Measurements from ENCODE around the gene OR51I1. TPM values are rescaled to one million over a fixed set of nuclear protein-coding genes. Genes with fewer than 3 reads are reported as not detected.

OR51I1 gene
- total RNA-seq, 4 donors from 2014 or later, result 0.38 TPM; not detected in 3

DNA sequence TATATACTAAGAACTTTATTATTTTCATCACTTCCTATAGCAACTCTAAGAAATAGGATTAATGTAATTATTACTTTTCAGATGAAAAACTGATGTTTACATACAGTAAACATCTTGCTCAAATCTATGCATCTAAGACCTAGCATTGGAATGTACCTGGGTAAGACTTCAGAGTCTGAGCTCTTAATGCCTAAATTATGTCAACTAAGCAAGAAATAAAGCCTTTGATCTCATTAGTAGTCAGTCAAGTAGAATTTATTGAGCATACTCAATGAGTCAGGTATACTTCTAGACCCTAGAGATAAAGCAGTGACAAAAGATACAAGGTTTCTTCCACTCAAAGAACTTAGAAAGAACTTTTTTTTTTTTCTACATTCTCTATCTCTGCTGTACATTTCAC is 36.1 kb downstream of the OR51I1 start:
- Histone ChIP-seq H3K27ac (no peak overlapping the region), H3K27me3 (no peaks in the 10 kb centered on the region), H3K36me3 (no peaks in the 10 kb centered on the region), H3K4me3 (no peak overlapping the region), H3K9me3 (no peaks in the 10 kb centered on the region), H3K4me1 (no peaks in the 10 kb centered on the region)
- intact Hi-C loops (cut with DNase I), result no loop called here
- no peak for TF ChIP-seq POLR2A (IDR thresholded peaks at IDR 0.05)
- no peak for TF ChIP-seq CTCF (IDR thresholded peaks at IDR 0.05)
- no peak for DNase-seq

DNA sequence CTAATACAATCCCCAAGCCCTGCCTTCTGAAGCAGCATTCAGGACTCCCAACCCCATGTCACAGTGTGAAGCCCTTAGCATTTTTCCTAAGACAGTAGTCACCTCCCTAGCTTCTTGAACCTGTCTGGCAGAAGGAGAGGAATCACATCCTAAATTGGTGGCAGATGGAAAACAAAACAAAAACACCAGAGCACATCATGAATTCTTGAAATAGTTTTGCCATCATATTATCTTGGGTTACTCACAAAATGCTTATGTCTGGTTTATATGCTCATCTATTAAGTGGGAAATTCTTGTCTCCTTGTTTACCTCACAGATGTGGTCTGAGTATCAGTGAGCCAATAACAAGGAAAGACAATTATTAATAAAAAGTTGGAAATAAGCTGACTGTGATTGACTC is 42.4 kb downstream of the OR51I1 start:
- no peak for DNase-seq
- H3K27me3 ChIP-seq, result no peaks in the 10 kb centered on the region
- intact Hi-C loops (cut with DNase I), result no loop called here
- no peak overlapping the region for H3K27ac ChIP-seq
- no peaks in the 10 kb centered on the region for H3K9me3 ChIP-seq
- TF ChIP-seq POLR2A (IDR thresholded peaks at IDR 0.05) (no peak), CTCF (IDR thresholded peaks at IDR 0.05) (no peak)
- H3K4me1 ChIP-seq, result no peaks in the 10 kb centered on the region
- no peaks in the 10 kb centered on the region for H3K36me3 ChIP-seq
- H3K4me3 ChIP-seq, result no peak overlapping the region

DNA sequence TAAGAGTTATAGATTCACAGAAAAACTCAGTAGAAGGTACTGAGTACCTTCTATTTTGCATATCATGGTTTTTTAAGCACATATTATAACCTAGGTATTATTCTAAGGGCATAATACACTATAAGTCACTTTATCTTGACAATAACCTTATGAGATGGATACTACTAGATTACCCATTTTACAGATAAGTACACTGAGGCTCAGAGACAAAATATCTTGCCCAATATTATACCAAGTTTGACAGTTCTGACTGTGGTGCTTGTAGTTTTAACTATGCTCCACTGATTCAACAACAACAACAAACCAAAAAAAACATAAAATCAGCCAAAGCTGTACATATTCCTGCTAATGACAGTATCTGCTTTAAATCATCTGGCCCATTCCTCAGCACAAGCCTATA is 47.2 kb downstream of the OR51I1 start:
- no peaks in the 10 kb centered on the region for H3K9me3 ChIP-seq
- no peaks in the 10 kb centered on the region for H3K36me3 ChIP-seq
- H3K27me3 ChIP-seq, result no peaks in the 10 kb centered on the region
- intact Hi-C loops (cut with DNase I), result no loop called here
- H3K4me1 ChIP-seq, result no peaks in the 10 kb centered on the region
- no peak for TF ChIP-seq CTCF (IDR thresholded peaks at IDR 0.05)
- TF ChIP-seq POLR2A (IDR thresholded peaks at IDR 0.05), result no peak
- no peak for DNase-seq
- no peak overlapping the region for H3K27ac ChIP-seq
- no peak overlapping the region for H3K4me3 ChIP-seq

Other genes starting within 250 kb of the OR51I1 start
- gene OR51V1, start 240.8 kb downstream of the OR51I1 start, total RNA-seq, result not detected
- gene HBB, start 214.4 kb downstream of the OR51I1 start, total RNA-seq, result 1 to 10 TPM in 3 of 4 donors, not detected in 1; 1.6 to 7.9 (median 2.7) TPM
- gene HBD, start 207.0 kb downstream of the OR51I1 start, total RNA-seq, result not detected
- gene HBG1, start 191.7 kb downstream of the OR51I1 start, total RNA-seq, result not detected
- not detected for gene HBG2, start 186.7 kb downstream of the OR51I1 start, total RNA-seq
- not detected for gene HBE1, start 171.6 kb downstream of the OR51I1 start, total RNA-seq
- gene OR51B4, start 139.6 kb downstream of the OR51I1 start, total RNA-seq, result not detected
- not detected for gene OR51B2, start 117.2 kb downstream of the OR51I1 start, total RNA-seq
- gene OR51B5, start 98.0 kb downstream of the OR51I1 start, total RNA-seq, result under 1 TPM in 1 of 4 donors, not detected in 3; 0.57 TPM
- gene OR51B6, start 90.0 kb downstream of the OR51I1 start, total RNA-seq, result not detected
- gene OR51M1, start 57.7 kb downstream of the OR51I1 start, total RNA-seq, result not detected
- gene OR51Q1, start 19.4 kb downstream of the OR51I1 start, total RNA-seq, result not detected
- gene OR51I2, start 7.8 kb upstream of the OR51I1 start, total RNA-seq, result not detected
- not detected for gene OR52D1, start 47.2 kb upstream of the OR51I1 start, total RNA-seq
- not detected for gene UBQLN3, start 68.4 kb upstream of the OR51I1 start, total RNA-seq
- gene UBQLNL, start 75.2 kb upstream of the OR51I1 start, total RNA-seq, result under 1 TPM in 1 of 4 donors, not detected in 3; 0.27 TPM
- under 1 TPM in 1 of 4 donors, not detected in 3; 0.38 TPM for gene OR52H1, start 107.0 kb upstream of the OR51I1 start, total RNA-seq
- gene OR52B6, start 139.4 kb upstream of the OR51I1 start, total RNA-seq, result not detected
- gene TRIM6, start 155.1 kb upstream of the OR51I1 start, total RNA-seq, result 1 to 10 TPM; 1.7 to 9.9 (median 6.4) TPM
- 1 to 10 TPM; 2.9 to 7.4 (median 6.2) TPM for gene TRIM34, start 183.5 kb upstream of the OR51I1 start, total RNA-seq
- gene TRIM5, start 243.6 kb upstream of the OR51I1 start, total RNA-seq, result 10 to 100 TPM; 12.6 to 15.7 (median 14.9) TPM
- 10 to 100 TPM; 16.0 to 51.9 (median 32.1) TPM for gene TRIM22, start 248.3 kb upstream of the OR51I1 start, total RNA-seq